ENCODE data around the gene ARHGAP45.

DNA sequence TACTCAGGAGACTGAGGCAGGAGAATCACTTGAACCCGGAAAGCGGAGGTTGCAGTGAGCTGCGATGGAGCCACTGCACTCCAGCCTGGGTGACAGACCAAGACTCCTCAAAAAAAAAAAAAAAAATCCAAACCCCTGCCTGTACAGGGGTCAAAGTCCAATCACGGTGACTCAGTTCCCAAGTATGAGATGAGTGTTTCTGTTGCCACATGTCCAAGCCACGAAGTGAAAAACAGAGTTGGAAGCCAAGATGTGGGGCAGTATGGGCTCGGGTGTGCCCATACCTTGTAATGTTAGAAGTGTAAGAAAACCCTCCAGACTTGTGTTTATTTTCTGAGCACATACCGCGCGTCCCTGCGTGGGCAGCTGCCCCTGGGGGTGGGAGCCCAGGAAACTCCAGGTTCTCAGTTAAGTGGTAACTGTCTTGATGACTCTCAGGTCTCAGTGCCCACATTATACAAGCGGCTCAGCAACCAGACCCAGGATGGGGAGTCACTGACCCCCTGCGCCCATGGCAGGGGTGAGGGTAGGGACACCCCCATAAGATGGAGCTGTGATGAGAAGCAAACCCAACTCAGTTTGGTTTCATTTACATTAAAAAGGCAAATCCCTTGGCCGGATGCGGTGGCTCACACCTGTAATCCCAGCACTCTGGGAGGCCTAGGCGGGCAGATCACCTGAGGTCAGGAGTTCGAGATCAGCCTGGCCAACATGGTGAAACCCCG, 35.6 kb downstream of the ARHGAP45 start:
- TF ChIP-seq, protein P1, sequence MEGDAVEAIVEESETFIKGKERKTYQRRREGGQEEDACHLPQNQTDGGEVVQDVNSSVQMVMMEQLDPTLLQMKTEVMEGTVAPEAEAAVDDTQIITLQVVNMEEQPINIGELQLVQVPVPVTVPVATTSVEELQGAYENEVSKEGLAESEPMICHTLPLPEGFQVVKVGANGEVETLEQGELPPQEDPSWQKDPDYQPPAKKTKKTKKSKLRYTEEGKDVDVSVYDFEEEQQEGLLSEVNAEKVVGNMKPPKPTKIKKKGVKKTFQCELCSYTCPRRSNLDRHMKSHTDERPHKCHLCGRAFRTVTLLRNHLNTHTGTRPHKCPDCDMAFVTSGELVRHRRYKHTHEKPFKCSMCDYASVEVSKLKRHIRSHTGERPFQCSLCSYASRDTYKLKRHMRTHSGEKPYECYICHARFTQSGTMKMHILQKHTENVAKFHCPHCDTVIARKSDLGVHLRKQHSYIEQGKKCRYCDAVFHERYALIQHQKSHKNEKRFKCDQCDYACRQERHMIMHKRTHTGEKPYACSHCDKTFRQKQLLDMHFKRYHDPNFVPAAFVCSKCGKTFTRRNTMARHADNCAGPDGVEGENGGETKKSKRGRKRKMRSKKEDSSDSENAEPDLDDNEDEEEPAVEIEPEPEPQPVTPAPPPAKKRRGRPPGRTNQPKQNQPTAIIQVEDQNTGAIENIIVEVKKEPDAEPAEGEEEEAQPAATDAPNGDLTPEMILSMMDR (IDR thresholded peaks at IDR 0.05) = no peak
- no peak for TF ChIP-seq POLR2A (IDR thresholded peaks at IDR 0.05)

All from right lobe of liver (tissue), 4 donors.